Testis (tissue), 3 donors: ENCODE data around the gene EDA. TPM values are rescaled to one million over a fixed set of nuclear protein-coding genes. Genes with fewer than 3 reads are reported as not detected.

Experiments
- DNase-seq: peaks from one replicate; pipeline ENCODE4 v3.0.0-alpha.2; 2019
- H3K27ac ChIP-seq, 2 donors: fragments of 200-600 bp; sonication (generic); one replicate each; pipeline ENCODE4 v1.5.1; 2019
- H3K27me3 ChIP-seq: fragments of 200-600 bp; sonication (generic); one replicate; pipeline ENCODE4 v1.5.1; 2019
- H3K36me3 ChIP-seq: fragments of 200-600 bp; sonication (generic); one replicate; pipeline ENCODE4 v1.5.1; 2017; ENCODE audit warnings: low read depth; ENCODE audit errors: missing control alignments
- H3K4me1 ChIP-seq: fragments of 200-600 bp; sonication (generic); one replicate; pipeline ENCODE4 v1.5.1; 2019
- H3K4me3 ChIP-seq, 2 donors: fragments of 200-600 bp; sonication (generic); one replicate each; pipeline ENCODE4 v1.5.1; 2017 to 2019
- H3K9me3 ChIP-seq: fragments of 200-600 bp; sonication (generic); one replicate; pipeline ENCODE4 v1.5.1; 2017
- CTCF ChIP-seq, 3 experiments: fragments of 450-650 bp in 2 of 3; fragments of 200-600 bp in 1 of 3; sonication (generic) in 1 of 3; IDR thresholded peaks; one replicate each; pipeline ENCODE4 v1.5.1; 2016 to 2019; ENCODE audit warnings: antibody characterized with exemption in 3 of 3, mild to moderate bottlenecking in 2 of 3, moderate library complexity in 1 of 3
- POLR2A ChIP-seq: fragments of 450-650 bp; IDR thresholded peaks from one replicate; pipeline ENCODE4 v1.6.1; 2017; ENCODE audit warnings: antibody characterized with exemption, mild to moderate bottlenecking, moderate library complexity
- WGBS, 2 donors: methylation state at CpG; one replicate each; pipeline ENCODE4 v1.1.5; 2018; 5-methylcytosine and 5-hydroxymethylcytosine counted together
- intact Hi-C: fragments of 100-400 bp; cut with DNase I; formaldehyde crosslinking; loops from one replicate; pipeline ENCODE4 v1.15.1; 2023; ENCODE audit warnings: low total_unique reads
- polyA plus RNA-seq: library from polyadenylated mRNA; stranded (reverse); fragments of 350-450 nt; fragmentation: Illumina TruSeq; extraction: RNeasy Lipid Tissue Mini Kit (QIAGEN cat#74804); gene quantifications from one replicate; pipeline ENCODE4 v1.2.3, GENCODE V29; 2014; ENCODE audit warnings: low read depth, low replicate concordance; ENCODE audit not compliant: insufficient read depth
- total RNA-seq, 2 donors: library from RNA; depleted of rRNA; stranded (reverse); fragments of >200 nt; gene quantifications; one replicate each; pipeline ENCODE4 v1.2.3, GENCODE V29; 2016

The EDA gene
- total and polyA plus RNA-seq, 3 donors from 2014 or later = 3.0 to 4.6 (median 4.3) TPM

GRCh38 chrX:69932323-69932722 is 316.4 kb downstream of the EDA start:
- intact Hi-C loops = no loop called here
- Histone ChIP-seq H3K4me1 (no peaks in the 10 kb centered on the region), H3K27me3 (no peaks in the 10 kb centered on the region), H3K4me3 (no peak overlapping the region), H3K27ac (no peak overlapping the region), H3K9me3 (no peaks in the 10 kb centered on the region), H3K36me3 (no peaks in the 10 kb centered on the region)
- DNase-seq = no peak
- TF ChIP-seq CTCF (IDR thresholded peaks at IDR 0.05) (no peak), POLR2A (no peak)
- WGBS, 2 donors = 61 to 63% methylated on average over 3 of the region's 3 CpGs

- H3K4me1 ChIP-seq = no peaks in the 10 kb centered on the region
- H3K27me3 ChIP-seq = no peaks in the 10 kb centered on the region
- no peaks in the 10 kb centered on the region for H3K9me3 ChIP-seq
- no peak for TF ChIP-seq POLR2A
- no peak for TF ChIP-seq CTCF (IDR thresholded peaks at IDR 0.05)
- H3K27ac ChIP-seq = no peak overlapping the region
- no peak overlapping the region for H3K4me3 ChIP-seq
- DNase-seq = no peak
- 50 to 100% methylated on average over 2 of the region's 2 CpGs for WGBS, 2 donors
- intact Hi-C loops = no loop called here
- no peaks in the 10 kb centered on the region for H3K36me3 ChIP-seq
Measured at GRCh38 chrX:69948276-69948797, 332.4 kb downstream of the EDA start.

GRCh38 chrX:69951753-69952152 is 335.8 kb downstream of the EDA start:
- no peaks in the 10 kb centered on the region for H3K9me3 ChIP-seq
- no peak overlapping the region for H3K4me3 ChIP-seq
- no peak overlapping the region for H3K27ac ChIP-seq
- no peaks in the 10 kb centered on the region for H3K27me3 ChIP-seq
- no peaks in the 10 kb centered on the region for H3K4me1 ChIP-seq
- intact Hi-C loops = no loop called here
- no peaks in the 10 kb centered on the region for H3K36me3 ChIP-seq
- TF ChIP-seq CTCF (IDR thresholded peaks at IDR 0.05) = no peak
- TF ChIP-seq POLR2A = no peak
- DNase-seq = no peak
- 100% methylated on average over 1 of the region's 1 CpG for WGBS, 2 donors

- intact Hi-C loops = no loop called here
- no peaks in the 10 kb centered on the region for H3K9me3 ChIP-seq
- H3K4me1 ChIP-seq = no peaks in the 10 kb centered on the region
- H3K27me3 ChIP-seq = no peaks in the 10 kb centered on the region
- TF ChIP-seq POLR2A = no peak
- no peak for TF ChIP-seq CTCF (IDR thresholded peaks at IDR 0.05)
- DNase-seq = no peak
- H3K4me3 ChIP-seq = no peak overlapping the region
- no peak overlapping the region for H3K27ac ChIP-seq
- H3K36me3 ChIP-seq = no peaks in the 10 kb centered on the region
Measured at GRCh38 chrX:69959712-69960111, 343.8 kb downstream of the EDA start.

GRCh38 chrX:69961365-69962072 is 345.6 kb downstream of the EDA start:
- DNase-seq = no peak
- Histone ChIP-seq H3K36me3 (no peaks in the 10 kb centered on the region), H3K27ac (no peak overlapping the region), H3K27me3 (no peaks in the 10 kb centered on the region), H3K4me1 (no peaks in the 10 kb centered on the region), H3K4me3 (no peak overlapping the region), H3K9me3 (no peaks in the 10 kb centered on the region)
- WGBS, 2 donors = 82 to 84% methylated on average over 4 of the region's 4 CpGs
- TF ChIP-seq POLR2A (no peak), CTCF (IDR thresholded peaks at IDR 0.05) (no peak)
- intact Hi-C loops = no loop called here
